ENCODE data around the gene ACTL7B. TPM values are rescaled to one million over a fixed set of nuclear protein-coding genes. Genes with fewer than 3 reads are reported as not detected.
"Not testable (repeated sequence)": the region's sequence is repeated elsewhere in the genome, so short reads cannot be mapped to it uniquely, and the experiment has no call there.

The ACTL7B gene
- total and polyA plus RNA-seq, 2 experiments from 2014 or later: not detected

DNA sequence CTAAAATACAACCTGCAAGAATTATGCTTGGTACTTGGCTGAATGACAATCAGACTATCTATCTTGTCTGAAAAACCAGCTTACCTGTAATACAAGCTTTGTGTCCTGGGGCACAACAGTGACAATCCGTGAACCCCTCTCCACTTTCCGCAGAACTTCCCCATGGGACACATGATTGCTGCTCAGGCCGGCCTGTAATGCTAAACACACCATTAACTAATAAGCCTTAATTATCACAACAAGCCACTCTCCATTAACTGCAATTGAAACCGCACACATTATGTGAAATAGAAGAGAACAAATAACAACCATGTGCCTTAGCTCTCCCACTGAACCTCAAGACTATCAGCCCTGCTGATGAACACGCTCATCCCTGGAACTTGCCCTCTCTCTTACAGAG, 44.4 kb upstream of the ACTL7B start:
- TF ChIP-seq EZH2 (IDR thresholded peaks at IDR 0.05; ENCODE audit: low read depth, unreplicated experiment): no peak
- TF ChIP-seq CREB1 (CRISPR knock-in tag; IDR thresholded peaks at IDR 0.05; ENCODE audit: low read depth): no peak
- TF ChIP-seq POLR2AphosphoS5 (IDR thresholded peaks at IDR 0.05; ENCODE audit: low read depth): no peak
- no peak for TF ChIP-seq JUNB (IDR thresholded peaks at IDR 0.05; ENCODE audit: unreplicated experiment)
- TF ChIP-seq CTCF (conservative IDR thresholded peaks at IDR 0.05; ENCODE audit: low read depth in 2 of 2): no peak
- TF ChIP-seq STAT1 (IDR thresholded peaks at IDR 0.05; ENCODE audit: unreplicated experiment): no peak
- no peak for TF ChIP-seq ZNF331 (CRISPR knock-in tag; IDR thresholded peaks at IDR 0.05; ENCODE audit: low read depth)
- Mint-ChIP-seq H3K36me3 (ENCODE audit: low read depth) (peaks cover 60% of the 10 kb centered on the region), H3K27me3 (ENCODE audit: insufficient read depth, low read depth, poor library complexity) (no peaks in the 10 kb centered on the region), H3K4me3 (no peak overlapping the region), H3K27ac (no peak overlapping the region), H3K4me1 (no peaks in the 10 kb centered on the region), H3K9me3 (no peaks in the 10 kb centered on the region)
- Histone ChIP-seq H3F3A (replicated peaks; ENCODE audit: low read depth) (no peaks in the 10 kb centered on the region), H3K27ac (ENCODE audit: low read depth) (no peak overlapping the region), H3K9me2 (ENCODE audit: insufficient read depth) (no peaks in the 10 kb centered on the region), H3K36me3 (ENCODE audit: insufficient read depth) (peaks cover 44% of the 10 kb centered on the region), H2AFZ (no peak overlapping the region), H4K20me1 (replicated peaks; ENCODE audit: insufficient read depth) (no peaks in the 10 kb centered on the region; the same call in none of the 2 replicates), H3K79me2 (replicated peaks; ENCODE audit: insufficient read depth) (no peaks in the 10 kb centered on the region), H3K4me3 (no peak overlapping the region), H3K4me1 (ENCODE audit: insufficient read depth) (no peaks in the 10 kb centered on the region), H3K4me2 (no peak overlapping the region), H3K27me3 (ENCODE audit: insufficient read depth) (no peaks in the 10 kb centered on the region)
- ATAC-seq: no peak
- no peak for DNase-seq (ENCODE audit: low spot score)

DNA sequence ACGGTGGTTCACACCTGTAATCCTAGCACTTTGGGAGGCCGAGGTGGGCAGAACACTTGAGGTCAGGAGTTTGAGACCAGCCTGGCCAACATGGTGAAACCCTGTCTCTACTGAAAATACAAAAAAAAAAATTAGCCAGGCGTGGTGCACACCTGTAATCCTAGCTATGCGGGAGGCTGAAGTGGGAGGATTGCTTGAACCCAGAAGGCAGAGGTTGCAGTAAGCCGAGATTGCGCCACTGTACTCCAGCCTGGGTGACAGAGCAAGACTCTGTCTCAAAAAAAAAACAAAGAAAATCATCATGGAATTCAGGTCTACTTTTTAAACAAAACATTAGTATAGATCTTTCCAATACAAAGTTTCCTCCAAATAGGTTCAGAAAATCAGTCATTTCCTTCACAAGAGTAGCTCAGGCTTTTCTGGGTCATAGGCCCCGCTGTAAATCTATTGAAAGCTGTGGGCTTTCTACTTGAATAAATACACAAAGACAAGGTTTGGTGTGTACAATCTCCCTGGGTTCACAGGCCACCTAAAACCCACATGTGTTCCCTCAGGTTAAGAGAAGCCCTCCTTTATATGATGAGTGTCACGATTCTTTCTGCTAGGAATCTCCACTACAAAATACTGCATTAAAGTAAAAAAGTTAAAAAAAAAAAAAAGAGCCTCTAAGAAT, 43.4 kb upstream of the ACTL7B start:
- not testable (repeated sequence) for H3F3A ChIP-seq (replicated peaks; ENCODE audit: low read depth); H3K4me1 Mint-ChIP-seq; H3K4me3 ChIP-seq; H3K27ac Mint-ChIP-seq; H4K20me1 ChIP-seq (replicated peaks; ENCODE audit: insufficient read depth); H3K4me2 ChIP-seq; H3K27me3 Mint-ChIP-seq (ENCODE audit: insufficient read depth, low read depth, poor library complexity); H3K4me1 ChIP-seq (ENCODE audit: insufficient read depth); H2AFZ ChIP-seq; ATAC-seq; H3K4me3 Mint-ChIP-seq; H3K9me3 Mint-ChIP-seq; H3K27ac ChIP-seq (ENCODE audit: low read depth); H3K27me3 ChIP-seq (ENCODE audit: insufficient read depth); H3K79me2 ChIP-seq (replicated peaks; ENCODE audit: insufficient read depth); DNase-seq (ENCODE audit: low spot score); H3K9me2 ChIP-seq (ENCODE audit: insufficient read depth)
- H3K36me3 ChIP-seq (ENCODE audit: insufficient read depth): peaks cover 50% of the 10 kb centered on the region
- H3K36me3 Mint-ChIP-seq (ENCODE audit: low read depth): peaks cover 63% of the 10 kb centered on the region

GRCh38 chr9:108897324-108898096, 41.7 kb upstream of the ACTL7B start:
- Histone ChIP-seq H3K9me2 (ENCODE audit: insufficient read depth) (no peaks in the 10 kb centered on the region), H3F3A (replicated peaks; ENCODE audit: low read depth) (no peaks in the 10 kb centered on the region), H3K27me3 (ENCODE audit: insufficient read depth) (no peaks in the 10 kb centered on the region), H4K20me1 (replicated peaks; ENCODE audit: insufficient read depth) (no peaks in the 10 kb centered on the region; the same call in none of the 2 replicates), H3K27ac (ENCODE audit: low read depth) (no peak overlapping the region), H3K79me2 (replicated peaks; ENCODE audit: insufficient read depth) (no peaks in the 10 kb centered on the region), H2AFZ (no peak overlapping the region), H3K4me3 (no peak overlapping the region), H3K4me2 (no peak overlapping the region), H3K4me1 (ENCODE audit: insufficient read depth) (no peaks in the 10 kb centered on the region), H3K36me3 (ENCODE audit: insufficient read depth) (peaks cover 52% of the 10 kb centered on the region)
- Mint-ChIP-seq H3K27me3 (ENCODE audit: insufficient read depth, low read depth, poor library complexity) (no peaks in the 10 kb centered on the region), H3K4me3 (no peak overlapping the region), H3K36me3 (ENCODE audit: low read depth) (peaks cover 59% of the 10 kb centered on the region), H3K27ac (no peak overlapping the region), H3K4me1 (no peaks in the 10 kb centered on the region), H3K9me3 (no peaks in the 10 kb centered on the region)
- DNase-seq (ENCODE audit: low spot score) (no peak), ATAC-seq (no peak)
- TF ChIP-seq JUNB (IDR thresholded peaks at IDR 0.05; ENCODE audit: unreplicated experiment): no peak
- TF ChIP-seq EZH2phosphoT487 (IDR thresholded peaks at IDR 0.05; ENCODE audit: unreplicated experiment): no peak
- no peak for TF ChIP-seq STAT1 (IDR thresholded peaks at IDR 0.05; ENCODE audit: unreplicated experiment)
- TF ChIP-seq EZH2 (IDR thresholded peaks at IDR 0.05; ENCODE audit: low read depth, unreplicated experiment): no peak
- TF ChIP-seq, protein P1, sequence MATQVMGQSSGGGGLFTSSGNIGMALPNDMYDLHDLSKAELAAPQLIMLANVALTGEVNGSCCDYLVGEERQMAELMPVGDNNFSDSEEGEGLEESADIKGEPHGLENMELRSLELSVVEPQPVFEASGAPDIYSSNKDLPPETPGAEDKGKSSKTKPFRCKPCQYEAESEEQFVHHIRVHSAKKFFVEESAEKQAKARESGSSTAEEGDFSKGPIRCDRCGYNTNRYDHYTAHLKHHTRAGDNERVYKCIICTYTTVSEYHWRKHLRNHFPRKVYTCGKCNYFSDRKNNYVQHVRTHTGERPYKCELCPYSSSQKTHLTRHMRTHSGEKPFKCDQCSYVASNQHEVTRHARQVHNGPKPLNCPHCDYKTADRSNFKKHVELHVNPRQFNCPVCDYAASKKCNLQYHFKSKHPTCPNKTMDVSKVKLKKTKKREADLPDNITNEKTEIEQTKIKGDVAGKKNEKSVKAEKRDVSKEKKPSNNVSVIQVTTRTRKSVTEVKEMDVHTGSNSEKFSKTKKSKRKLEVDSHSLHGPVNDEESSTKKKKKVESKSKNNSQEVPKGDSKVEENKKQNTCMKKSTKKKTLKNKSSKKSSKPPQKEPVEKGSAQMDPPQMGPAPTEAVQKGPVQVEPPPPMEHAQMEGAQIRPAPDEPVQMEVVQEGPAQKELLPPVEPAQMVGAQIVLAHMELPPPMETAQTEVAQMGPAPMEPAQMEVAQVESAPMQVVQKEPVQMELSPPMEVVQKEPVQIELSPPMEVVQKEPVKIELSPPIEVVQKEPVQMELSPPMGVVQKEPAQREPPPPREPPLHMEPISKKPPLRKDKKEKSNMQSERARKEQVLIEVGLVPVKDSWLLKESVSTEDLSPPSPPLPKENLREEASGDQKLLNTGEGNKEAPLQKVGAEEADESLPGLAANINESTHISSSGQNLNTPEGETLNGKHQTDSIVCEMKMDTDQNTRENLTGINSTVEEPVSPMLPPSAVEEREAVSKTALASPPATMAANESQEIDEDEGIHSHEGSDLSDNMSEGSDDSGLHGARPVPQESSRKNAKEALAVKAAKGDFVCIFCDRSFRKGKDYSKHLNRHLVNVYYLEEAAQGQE (IDR thresholded peaks at IDR 0.05; ENCODE audit: unreplicated experiment): no peak
- TF ChIP-seq ZNF331 (CRISPR knock-in tag; IDR thresholded peaks at IDR 0.05; ENCODE audit: low read depth): no peak
- no peak for TF ChIP-seq NANOG (IDR thresholded peaks at IDR 0.05; ENCODE audit: borderline replicate concordance)

All from GM23338 (cell line).